ENCODE data around the gene ADGRL3.

DNA sequence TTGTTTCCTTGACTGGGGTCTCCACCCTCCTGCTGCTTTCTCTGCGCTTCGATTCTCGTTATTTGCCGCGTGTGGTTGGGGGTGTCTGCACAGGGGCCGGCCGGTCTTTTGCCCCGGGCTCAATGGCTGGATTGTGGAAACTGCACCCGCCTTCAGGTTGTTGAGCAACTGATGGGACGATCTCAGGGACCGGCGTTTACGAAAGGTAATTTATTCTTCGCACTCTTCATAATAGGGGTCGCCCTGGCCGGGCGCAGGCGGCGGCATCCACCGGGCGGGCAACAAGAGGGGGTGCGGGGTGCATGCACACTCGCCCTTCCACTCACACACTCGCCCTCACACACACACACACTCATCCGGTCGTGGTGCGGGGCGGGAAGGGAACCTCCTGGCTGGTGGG lies 1.4 kb downstream of the ADGRL3 start:
- TF ChIP-seq, protein P1, sequence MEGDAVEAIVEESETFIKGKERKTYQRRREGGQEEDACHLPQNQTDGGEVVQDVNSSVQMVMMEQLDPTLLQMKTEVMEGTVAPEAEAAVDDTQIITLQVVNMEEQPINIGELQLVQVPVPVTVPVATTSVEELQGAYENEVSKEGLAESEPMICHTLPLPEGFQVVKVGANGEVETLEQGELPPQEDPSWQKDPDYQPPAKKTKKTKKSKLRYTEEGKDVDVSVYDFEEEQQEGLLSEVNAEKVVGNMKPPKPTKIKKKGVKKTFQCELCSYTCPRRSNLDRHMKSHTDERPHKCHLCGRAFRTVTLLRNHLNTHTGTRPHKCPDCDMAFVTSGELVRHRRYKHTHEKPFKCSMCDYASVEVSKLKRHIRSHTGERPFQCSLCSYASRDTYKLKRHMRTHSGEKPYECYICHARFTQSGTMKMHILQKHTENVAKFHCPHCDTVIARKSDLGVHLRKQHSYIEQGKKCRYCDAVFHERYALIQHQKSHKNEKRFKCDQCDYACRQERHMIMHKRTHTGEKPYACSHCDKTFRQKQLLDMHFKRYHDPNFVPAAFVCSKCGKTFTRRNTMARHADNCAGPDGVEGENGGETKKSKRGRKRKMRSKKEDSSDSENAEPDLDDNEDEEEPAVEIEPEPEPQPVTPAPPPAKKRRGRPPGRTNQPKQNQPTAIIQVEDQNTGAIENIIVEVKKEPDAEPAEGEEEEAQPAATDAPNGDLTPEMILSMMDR (IDR thresholded peaks at IDR 0.05): no peak
- TF ChIP-seq POLR2AphosphoS5 (IDR thresholded peaks at IDR 0.05) (no peak), POLR2A (IDR thresholded peaks at IDR 0.05) (no peak)

Data from transverse colon (tissue), 4 donors.